Measurements from ENCODE around the gene HEPACAM. TPM values are rescaled to one million over a fixed set of nuclear protein-coding genes. Genes with fewer than 3 reads are reported as not detected.

HEPACAM gene
- total RNA-seq, 1 donor from 2014 or later: 0.21 TPM

GRCh38 chr11:124899383-124900145, 36.3 kb downstream of the HEPACAM start:
- no peak for DNase-seq

- peak; percentile 91 for DNase-seq
Measured at GRCh38 chr11:124898711-124899110, 37.1 kb downstream of the HEPACAM start.

- no peak for DNase-seq
Measured at GRCh38 chr11:124898263-124898680, 37.6 kb downstream of the HEPACAM start.

GRCh38 chr11:124897674-124898262, 38.1 kb downstream of the HEPACAM start, which contains the start of gene ROBO4:
Gene ROBO4 (minus strand): TSS chr11:124897865. CDS start chr11:124897795, 70 bp downstream.
- no peak for DNase-seq

- DNase-seq: peak; percentile 82
Measured at GRCh38 chr11:124896821-124897391, 38.9 kb downstream of the HEPACAM start.

- DNase-seq: no peak
Measured at GRCh38 chr11:124896071-124896750, 39.6 kb downstream of the HEPACAM start.

- no peak for DNase-seq
Measured at GRCh38 chr11:124895471-124895971, 40.3 kb downstream of the HEPACAM start.

GRCh38 chr11:124894606-124895430, 41.0 kb downstream of the HEPACAM start:
- DNase-seq: no peak

GRCh38 chr11:124893781-124894401, 42.0 kb downstream of the HEPACAM start:
- DNase-seq: no peak

- DNase-seq: no peak
Measured at GRCh38 chr11:124892750-124893454, 42.9 kb downstream of the HEPACAM start.

GRCh38 chr11:124892146-124892545, 43.7 kb downstream of the HEPACAM start:
- DNase-seq: no peak

- DNase-seq: peak; percentile 65
Measured at GRCh38 chr11:124891373-124891861, 44.4 kb downstream of the HEPACAM start.

GRCh38 chr11:124890683-124891372, 45.0 kb downstream of the HEPACAM start:
- no peak for DNase-seq

GRCh38 chr11:124890151-124890550, 45.7 kb downstream of the HEPACAM start:
- no peak for DNase-seq

- DNase-seq: no peak
Measured at GRCh38 chr11:124889191-124890091, 46.4 kb downstream of the HEPACAM start.

- DNase-seq: no peak
Measured at GRCh38 chr11:124887667-124888013, 48.2 kb downstream of the HEPACAM start.

GRCh38 chr11:124886978-124887666, 48.7 kb downstream of the HEPACAM start:
- no peak for DNase-seq

GRCh38 chr11:124886476-124886875, 49.4 kb downstream of the HEPACAM start:
- no peak for DNase-seq

Measured in tongue (tissue), 2 donors.